ENCODE results near the gene BMP2K. TPM values are rescaled to one million over a fixed set of nuclear protein-coding genes. Genes with fewer than 3 reads are reported as not detected.
A peak's percentile ranks its signal among the peaks of the same experiment; 100 is the strongest.

The BMP2K gene
- total RNA-seq (100 to 1,000 TPM; 102 to 110 TPM), polyA plus RNA-seq (ENCODE audit: insufficient read depth, low read depth, low replicate concordance) (64.9 TPM)
- long read RNA-seq, donor 1, partial matches to known transcripts = 0 of 1 reads
- long read RNA-seq, donor 1, other reads (novel, unspliced or antisense) = 0 of 1 reads
- long read RNA-seq, donor 2 = 0 reads

- intact Hi-C loops (cut with DNase I; ENCODE audit: low total_unique reads) = no loop called here
- no peaks in the 10 kb centered on the region for H3K36me3 ChIP-seq (ENCODE audit: low read depth, missing control alignments)
- peak within 1 kb of the TSS; percentile 92 to 100 for H3K27ac ChIP-seq
- peak within 1 kb of the TSS; percentile 87 to 97 for H3K4me3 ChIP-seq
- peak; percentile 84 for DNase-seq
- H3K4me1 ChIP-seq = peaks cover 18% of the 10 kb centered on the region
- 0% methylated on average over 42 of the region's 95 CpGs; no CpG with 5 or more reads in 1 of the 2 donors for WGBS, 2 donors
- H3K27me3 ChIP-seq = no peaks in the 10 kb centered on the region
- no peaks in the 10 kb centered on the region for H3K9me3 ChIP-seq
- TF ChIP-seq POLR2A (IDR thresholded peaks at IDR 0.05) (no peak), CTCF (IDR thresholded peaks at IDR 0.05) (no peak)
These were observed at the start of gene BMP2K for GRCh38 chr4:78776079-78776728. BMP2K (plus strand) TSS chr4:78776350; CDS start chr4:78776544, 194 bp downstream.

- Histone ChIP-seq H3K27ac (no peak overlapping the region), H3K27me3 (no peaks in the 10 kb centered on the region), H3K4me3 (no peak overlapping the region), H3K9me3 (no peaks in the 10 kb centered on the region), H3K4me1 (no peaks in the 10 kb centered on the region), H3K36me3 (ENCODE audit: low read depth, missing control alignments) (no peaks in the 10 kb centered on the region)
- DNase-seq = no peak
- 88 to 100% methylated on average over 1 of the region's 1 CpG for WGBS, 2 donors
- TF ChIP-seq CTCF (IDR thresholded peaks at IDR 0.05) = no peak
- TF ChIP-seq POLR2A (IDR thresholded peaks at IDR 0.05) = no peak
- intact Hi-C loops (cut with DNase I; ENCODE audit: low total_unique reads) = no loop called here
These were observed 49.6 kb upstream of the BMP2K start for GRCh38 chr4:78726546-78726945.

- DNase-seq = no peak
- TF ChIP-seq CTCF (IDR thresholded peaks at IDR 0.05) = no peak
- no peak for TF ChIP-seq POLR2A (IDR thresholded peaks at IDR 0.05)
- Histone ChIP-seq H3K27ac (no peak overlapping the region), H3K27me3 (no peaks in the 10 kb centered on the region), H3K36me3 (ENCODE audit: low read depth, missing control alignments) (no peaks in the 10 kb centered on the region), H3K4me3 (no peak overlapping the region), H3K4me1 (no peaks in the 10 kb centered on the region), H3K9me3 (no peaks in the 10 kb centered on the region)
- 74 to 75% methylated on average over 3 of the region's 3 CpGs for WGBS, 2 donors
- intact Hi-C loops (cut with DNase I; ENCODE audit: low total_unique reads) = no loop called here
These were observed 43.6 kb upstream of the BMP2K start for GRCh38 chr4:78732332-78733104.

- intact Hi-C loops (cut with DNase I; ENCODE audit: low total_unique reads) = no loop called here
- no peaks in the 10 kb centered on the region for H3K9me3 ChIP-seq
- no peak overlapping the region for H3K27ac ChIP-seq
- no peak for DNase-seq
- 79 to 94% methylated on average over 3 of the region's 3 CpGs for WGBS, 2 donors
- H3K36me3 ChIP-seq (ENCODE audit: low read depth, missing control alignments) = no peaks in the 10 kb centered on the region
- TF ChIP-seq CTCF (IDR thresholded peaks at IDR 0.05) = no peak
- H3K4me1 ChIP-seq = no peaks in the 10 kb centered on the region
- no peaks in the 10 kb centered on the region for H3K27me3 ChIP-seq
- H3K4me3 ChIP-seq = no peak overlapping the region
These were observed 41.5 kb upstream of the BMP2K start for GRCh38 chr4:78734441-78735162.

Measured in testis (tissue), 5 donors.